ENCODE data around the gene STX12. TPM values are rescaled to one million over a fixed set of nuclear protein-coding genes. Genes with fewer than 3 reads are reported as not detected.
"Not testable (repeated sequence)": the region's sequence is repeated elsewhere in the genome, so short reads cannot be mapped to it uniquely, and the experiment has no call there.

STX12 gene
- total RNA-seq, 1 experiment from 2014 or later: 9.9 TPM

GRCh38 chr1:27776276-27776675 is 3.3 kb downstream of the STX12 start:
- not testable (repeated sequence) for H3K36me3 Mint-ChIP-seq (ENCODE audit: insufficient read depth in 1 of 3, low read depth in 3 of 3); H3K79me2 ChIP-seq (ENCODE audit: insufficient read depth, low read length)
- peaks cover 9 to 13% of the 10 kb centered on the region in 2 experiments for H3K4me1 Mint-ChIP-seq

More at GRCh38 chr1:27776276-27776675, 3.3 kb downstream of the STX12 start:
- not testable (repeated sequence) for H2BK120ac ChIP-seq (ENCODE audit: low read depth, low read length, poor library complexity, severe bottlenecking); H3K27ac ChIP-seq (ENCODE audit: insufficient read length, low read depth, low read length); H2BK20ac ChIP-seq (ENCODE audit: low read depth, low read length, poor library complexity, severe bottlenecking); H4K5ac ChIP-seq (ENCODE audit: insufficient read length, low read depth, low read length); H3K14ac ChIP-seq (ENCODE audit: insufficient read depth, low read length); H2BK15ac ChIP-seq (ENCODE audit: low read depth, low read length); H3K4me2 ChIP-seq (ENCODE audit: insufficient read depth, insufficient read length, low read length); H3K23me2 ChIP-seq (ENCODE audit: insufficient read length, low read depth, low read length, poor library complexity, severe bottlenecking); H4K20me1 ChIP-seq (ENCODE audit: control insufficient read depth, insufficient read depth, insufficient read length); H3K79me1 ChIP-seq (ENCODE audit: insufficient read depth, low read depth, low read length, poor library complexity, severe bottlenecking); H3K27me3 ChIP-seq (ENCODE audit: insufficient read depth, low read length); H3K9me3 Mint-ChIP-seq; H3K56ac ChIP-seq (ENCODE audit: insufficient read length, low read depth, low read length); H2AK5ac ChIP-seq (ENCODE audit: insufficient read length, low read length); H3K27ac Mint-ChIP-seq; H3K4ac ChIP-seq (ENCODE audit: low read depth, low read length); H4K91ac ChIP-seq (ENCODE audit: insufficient read length, low read depth, low read length); H2AFZ ChIP-seq (ENCODE audit: low read length); H2BK5ac ChIP-seq (ENCODE audit: insufficient read length, low read length); DNase-seq; H3K27me3 Mint-ChIP-seq (ENCODE audit: low read depth); H3K4me3 Mint-ChIP-seq; H3T11ph ChIP-seq (ENCODE audit: low read length); H2BK12ac ChIP-seq (ENCODE audit: insufficient read length, low read depth, low read length); H3K4me1 ChIP-seq (ENCODE audit: insufficient read depth, low read length); H3K18ac ChIP-seq (ENCODE audit: insufficient read length, low read depth, low read length); H3K23ac ChIP-seq (ENCODE audit: insufficient read length, low read depth, low read length); H4K8ac ChIP-seq (replicated peaks; ENCODE audit: insufficient read length, low read depth, low read length); H3K9ac ChIP-seq (ENCODE audit: extremely low read depth, insufficient read length, low read length); H3K9me3 ChIP-seq (ENCODE audit: control insufficient read depth, low read depth, low read length)
